D721Med (cell line): ENCODE results near the gene ASTE1.
A peak's percentile ranks its signal among the peaks of the same experiment; 100 is the strongest.

ENCODE experiments used
- DNase-seq: peaks from one replicate; pipeline ENCODE4 v3.0.0; 2011; ENCODE audit warnings: low spot score; ENCODE audit not compliant: insufficient read length
- FAIRE-seq: peaks from 2 replicates; lab custom pipeline; 2011; peaks lifted over from hg19 to GRCh38; lab: Jason Lieb, UNC
- TF ChIP-seq, protein P1 (sequence below): IDR thresholded peaks from 2 replicates; pipeline ENCODE4 v1.5.1; 2012; ENCODE audit warnings: mild to moderate bottlenecking, control low read depth; ENCODE audit not compliant: insufficient read depth; ENCODE audit errors: missing control alignments

Gene ASTE1

DNA sequence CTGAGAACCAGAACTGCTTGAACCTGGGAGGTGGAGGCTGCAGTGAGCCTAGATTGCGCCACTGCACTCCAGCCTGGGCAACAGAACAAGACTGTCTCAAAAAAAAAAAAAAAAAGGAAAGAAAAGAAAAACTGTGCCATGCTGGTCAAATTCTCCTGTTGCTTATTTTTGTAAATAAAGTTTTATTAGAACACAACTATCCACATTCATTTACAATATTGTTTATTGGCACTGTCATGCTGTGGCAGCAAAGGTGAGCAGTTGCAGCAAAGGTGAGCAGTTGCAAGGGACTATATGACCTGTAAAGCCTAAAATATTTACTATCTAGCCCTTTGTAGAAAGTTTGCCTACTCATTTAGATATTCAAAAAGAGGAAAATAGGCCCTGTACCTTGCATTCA is 18.3 kb downstream of the ASTE1 start:
- TF ChIP-seq, protein P1, sequence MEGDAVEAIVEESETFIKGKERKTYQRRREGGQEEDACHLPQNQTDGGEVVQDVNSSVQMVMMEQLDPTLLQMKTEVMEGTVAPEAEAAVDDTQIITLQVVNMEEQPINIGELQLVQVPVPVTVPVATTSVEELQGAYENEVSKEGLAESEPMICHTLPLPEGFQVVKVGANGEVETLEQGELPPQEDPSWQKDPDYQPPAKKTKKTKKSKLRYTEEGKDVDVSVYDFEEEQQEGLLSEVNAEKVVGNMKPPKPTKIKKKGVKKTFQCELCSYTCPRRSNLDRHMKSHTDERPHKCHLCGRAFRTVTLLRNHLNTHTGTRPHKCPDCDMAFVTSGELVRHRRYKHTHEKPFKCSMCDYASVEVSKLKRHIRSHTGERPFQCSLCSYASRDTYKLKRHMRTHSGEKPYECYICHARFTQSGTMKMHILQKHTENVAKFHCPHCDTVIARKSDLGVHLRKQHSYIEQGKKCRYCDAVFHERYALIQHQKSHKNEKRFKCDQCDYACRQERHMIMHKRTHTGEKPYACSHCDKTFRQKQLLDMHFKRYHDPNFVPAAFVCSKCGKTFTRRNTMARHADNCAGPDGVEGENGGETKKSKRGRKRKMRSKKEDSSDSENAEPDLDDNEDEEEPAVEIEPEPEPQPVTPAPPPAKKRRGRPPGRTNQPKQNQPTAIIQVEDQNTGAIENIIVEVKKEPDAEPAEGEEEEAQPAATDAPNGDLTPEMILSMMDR, result no peak
- FAIRE-seq, result no peak
- no peak for DNase-seq

DNA sequence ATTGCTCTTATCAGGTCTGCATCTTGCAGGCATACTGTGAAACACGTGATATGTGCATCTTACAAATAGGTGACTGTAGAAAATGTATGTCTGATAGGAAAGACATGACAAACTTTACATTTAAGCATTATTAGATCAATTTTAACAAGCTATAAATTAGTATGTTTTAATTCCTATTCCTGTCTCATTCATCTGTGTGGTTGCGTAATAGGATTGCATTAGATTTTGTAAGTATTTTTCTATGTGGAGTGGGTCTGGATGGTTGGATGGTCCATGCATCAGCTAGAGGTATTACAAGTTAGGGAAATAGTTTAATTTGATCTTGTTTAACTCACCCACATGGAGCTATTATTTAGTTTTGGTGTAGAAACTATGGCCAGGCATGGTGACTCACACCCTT is 18.8 kb downstream of the ASTE1 start:
- DNase-seq (no peak), FAIRE-seq (no peak)
- TF ChIP-seq, protein P1, result no peak

DNA sequence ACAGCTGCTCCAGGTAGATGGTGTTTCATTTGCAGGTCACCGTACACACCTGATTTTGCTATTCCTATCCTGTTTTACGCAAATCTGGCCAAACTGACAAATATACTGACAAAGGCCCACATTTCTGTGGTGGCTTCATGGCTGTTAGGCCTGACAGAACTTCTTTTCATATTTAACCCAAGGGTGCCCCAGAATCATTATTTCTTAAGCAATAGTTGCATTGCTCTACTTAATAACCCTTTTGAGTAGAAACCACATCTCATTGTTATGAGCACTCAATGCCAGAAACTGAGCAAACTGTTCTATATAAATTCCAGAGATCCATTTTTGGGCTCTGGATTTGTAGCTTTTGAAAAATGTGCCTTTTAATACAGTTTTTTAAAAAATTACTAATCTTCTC is 19.4 kb downstream of the ASTE1 start:
- no peak for DNase-seq
- FAIRE-seq, result no peak
- TF ChIP-seq, protein P1, result no peak

DNA sequence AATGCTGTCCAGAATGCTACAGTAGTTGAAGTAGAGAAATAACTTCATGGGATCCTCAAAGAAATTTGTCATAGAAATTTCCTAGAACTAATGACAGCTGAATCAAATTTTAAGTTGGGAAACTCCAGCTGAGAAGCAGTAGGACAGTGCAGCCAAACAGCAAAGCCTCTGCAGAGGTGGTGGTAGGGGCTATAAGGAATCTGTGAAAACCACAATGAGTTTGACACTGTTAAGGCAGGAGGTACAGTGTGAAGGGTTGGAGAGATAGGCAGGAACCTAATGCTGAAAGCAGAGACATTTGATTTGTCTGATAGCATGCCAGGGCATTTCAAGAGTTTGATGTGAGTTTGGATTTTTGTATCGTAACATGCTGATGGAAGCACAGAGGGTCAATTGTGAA is 22.0 kb downstream of the ASTE1 start:
- FAIRE-seq (no peak), DNase-seq (no peak)
- TF ChIP-seq, protein P1, result no peak

DNA sequence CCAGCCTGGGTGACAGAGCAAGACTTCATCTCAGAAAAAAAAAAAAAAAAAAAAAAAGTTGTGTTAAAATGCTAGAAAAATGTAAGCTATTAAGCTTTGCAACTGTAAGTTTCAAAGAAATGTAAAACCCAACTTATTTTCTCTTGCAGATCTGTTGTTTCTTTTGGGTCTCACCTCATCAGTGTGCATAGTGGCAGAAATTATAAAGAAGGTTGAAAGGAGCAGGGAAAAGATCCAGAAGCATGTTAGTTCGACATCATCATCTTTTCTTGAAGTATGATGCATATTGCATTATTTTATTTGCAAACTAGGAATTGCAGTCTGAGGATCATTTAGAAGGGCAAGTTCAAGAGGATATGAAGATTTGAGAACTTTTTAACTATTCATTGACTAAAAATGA is 25.6 kb downstream of the ASTE1 start:
- FAIRE-seq (no peak), DNase-seq (no peak)
- TF ChIP-seq, protein P1, result no peak

DNA sequence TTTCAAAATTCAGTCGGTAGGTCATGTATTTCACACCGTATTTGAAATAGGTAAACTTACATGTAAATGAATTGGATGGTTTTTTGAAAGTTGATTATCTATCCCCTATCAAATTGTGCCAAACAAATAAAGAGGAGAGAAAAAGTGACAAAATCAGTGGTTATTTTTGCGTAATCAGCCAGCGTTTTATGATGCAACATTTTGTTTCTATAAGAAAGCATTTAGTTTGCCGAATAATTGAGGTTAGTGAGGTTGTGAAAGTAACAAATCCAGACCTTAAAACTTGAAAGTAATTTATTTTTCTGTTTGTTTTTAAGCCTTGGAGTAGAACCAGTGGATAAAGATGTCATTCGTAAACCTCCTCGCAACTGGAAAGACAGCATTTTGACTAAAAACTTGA is 29.3 kb downstream of the ASTE1 start:
- TF ChIP-seq, protein P1, result no peak
- FAIRE-seq, result peak; percentile 44
- no peak for DNase-seq

DNA sequence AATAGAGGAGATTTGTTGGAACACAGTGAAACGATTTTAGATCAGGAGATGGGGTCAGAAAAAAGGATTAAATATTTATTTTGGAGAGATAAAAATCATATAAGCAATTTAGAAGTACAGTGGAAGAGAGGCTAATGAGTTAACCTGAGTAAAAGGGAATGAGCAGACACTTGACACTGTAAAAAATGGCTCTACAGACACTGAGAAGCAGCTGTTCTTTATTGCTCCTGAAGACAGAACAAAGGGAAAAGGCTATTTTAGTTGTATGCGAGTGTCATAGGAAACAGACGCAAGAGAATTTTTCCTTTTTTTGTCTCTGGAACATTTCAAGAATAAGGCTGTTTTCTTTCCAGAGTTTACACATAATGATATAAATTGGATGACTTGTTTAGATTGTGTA is 34.3 kb downstream of the ASTE1 start:
- DNase-seq (no peak), FAIRE-seq (no peak)
- TF ChIP-seq, protein P1, result no peak
